ENCODE results near the gene ZC3HAV1L. TPM values are rescaled to one million over a fixed set of nuclear protein-coding genes. Genes with fewer than 3 reads are reported as not detected.
"Not testable (repeated sequence)": the region's sequence is repeated elsewhere in the genome, so short reads cannot be mapped to it uniquely, and the experiment has no call there.

The ZC3HAV1L gene
- total RNA-seq, 1 donor from 2014 or later = 19.7 TPM

GRCh38 chr7:139023076-139023475 lies 12.8 kb downstream of the ZC3HAV1L start:
- intact Hi-C loops (cut with micrococcal nuclease) = no loop called here

DNA sequence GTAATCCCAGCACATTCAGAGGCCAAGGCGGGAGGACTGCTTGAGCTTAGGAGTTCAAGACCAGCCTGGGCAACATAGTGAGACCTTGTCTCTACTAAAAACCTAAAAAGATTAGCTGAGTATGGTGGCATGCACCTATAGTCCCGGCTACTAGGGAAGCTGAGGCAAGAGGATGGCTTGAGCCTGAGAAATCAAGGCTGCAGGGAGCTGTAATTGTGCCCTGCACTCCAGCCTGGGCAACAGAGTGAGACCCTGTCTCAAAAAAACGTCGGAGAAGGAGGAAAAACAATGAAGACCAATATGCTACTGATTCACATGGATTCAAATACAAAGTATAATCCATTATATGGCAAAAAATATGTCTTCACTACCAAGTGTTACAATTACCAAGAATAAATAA lies 13.6 kb downstream of the ZC3HAV1L start:
- intact Hi-C loops (cut with micrococcal nuclease) = no loop called here

GRCh38 chr7:139018910-139019309 lies 16.9 kb downstream of the ZC3HAV1L start:
- intact Hi-C loops (cut with micrococcal nuclease) = no loop called here

GRCh38 chr7:139016931-139017511 lies 18.8 kb downstream of the ZC3HAV1L start:
- intact Hi-C loops (cut with micrococcal nuclease) = loop anchor here (1.0 kb wide), 2 partner anchors 28 to 58 kb away; no protein-coding TSS in a partner anchor

GRCh38 chr7:139011373-139011772 lies 24.5 kb downstream of the ZC3HAV1L start:
- intact Hi-C loops (cut with micrococcal nuclease) = no loop called here

DNA sequence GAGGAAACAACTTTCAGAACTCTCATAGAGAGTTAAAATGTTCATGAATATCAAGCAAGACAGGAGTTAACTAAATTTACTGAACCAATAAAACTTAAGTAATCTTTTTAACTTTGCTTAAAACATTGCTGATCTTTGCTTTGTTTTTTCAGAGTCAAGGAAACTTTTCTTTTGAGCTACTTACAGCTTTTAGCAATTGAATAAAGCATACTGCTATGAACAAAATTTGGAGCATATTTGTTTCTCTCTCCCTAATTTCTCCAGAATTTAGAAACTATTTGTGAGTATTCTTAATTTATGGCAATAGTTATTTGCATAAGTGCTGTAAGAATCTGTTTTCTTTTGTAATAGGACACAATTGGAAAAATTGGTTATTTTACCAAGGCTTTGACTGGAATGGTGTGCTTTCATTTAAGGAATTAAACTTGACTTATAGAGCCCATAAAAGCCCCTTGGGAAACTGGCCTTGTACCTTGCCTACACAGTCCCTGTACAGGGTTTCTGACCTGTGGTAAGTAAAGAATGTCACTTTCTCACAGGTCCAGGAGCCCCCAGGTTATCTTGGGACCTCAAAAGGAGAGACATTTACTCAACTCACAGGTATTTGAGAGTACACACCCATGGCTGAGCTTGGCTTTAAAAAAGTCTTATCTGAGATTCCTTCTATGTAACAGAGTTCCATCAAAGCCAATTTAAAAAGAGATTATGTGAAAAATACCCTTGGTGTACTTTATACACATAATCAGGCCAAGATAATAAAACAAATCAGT lies 31.3 kb downstream of the ZC3HAV1L start:
- intact Hi-C loops (cut with micrococcal nuclease) = no loop called here

GRCh38 chr7:138999414-138999813 lies 36.4 kb downstream of the ZC3HAV1L start:
- intact Hi-C loops (cut with micrococcal nuclease) = no loop called here

GRCh38 chr7:138992052-138992531 lies 43.8 kb downstream of the ZC3HAV1L start:
- intact Hi-C loops (cut with micrococcal nuclease) = no loop called here

GRCh38 chr7:138987686-138988085 lies 48.2 kb downstream of the ZC3HAV1L start:
- intact Hi-C loops (cut with micrococcal nuclease) = no loop called here

GRCh38 chr7:138982204-138982623 lies 53.6 kb downstream of the ZC3HAV1L start:
- intact Hi-C loops (cut with micrococcal nuclease) = loop anchor here (1.0 kb wide), 1 partner anchor 79 kb away; no protein-coding TSS in a partner anchor

GRCh38 chr7:138981332-138982203 lies 54.3 kb downstream of the ZC3HAV1L start, which contains the start of gene KIAA1549:
TSS of gene KIAA1549 (minus strand) at chr7:138981389. CDS start at chr7:138981269, 120 bp downstream.
- intact Hi-C loops (cut with micrococcal nuclease) = loop anchor here (1.0 kb wide), 1 partner anchor 78 kb away; no protein-coding TSS in a partner anchor

DNA sequence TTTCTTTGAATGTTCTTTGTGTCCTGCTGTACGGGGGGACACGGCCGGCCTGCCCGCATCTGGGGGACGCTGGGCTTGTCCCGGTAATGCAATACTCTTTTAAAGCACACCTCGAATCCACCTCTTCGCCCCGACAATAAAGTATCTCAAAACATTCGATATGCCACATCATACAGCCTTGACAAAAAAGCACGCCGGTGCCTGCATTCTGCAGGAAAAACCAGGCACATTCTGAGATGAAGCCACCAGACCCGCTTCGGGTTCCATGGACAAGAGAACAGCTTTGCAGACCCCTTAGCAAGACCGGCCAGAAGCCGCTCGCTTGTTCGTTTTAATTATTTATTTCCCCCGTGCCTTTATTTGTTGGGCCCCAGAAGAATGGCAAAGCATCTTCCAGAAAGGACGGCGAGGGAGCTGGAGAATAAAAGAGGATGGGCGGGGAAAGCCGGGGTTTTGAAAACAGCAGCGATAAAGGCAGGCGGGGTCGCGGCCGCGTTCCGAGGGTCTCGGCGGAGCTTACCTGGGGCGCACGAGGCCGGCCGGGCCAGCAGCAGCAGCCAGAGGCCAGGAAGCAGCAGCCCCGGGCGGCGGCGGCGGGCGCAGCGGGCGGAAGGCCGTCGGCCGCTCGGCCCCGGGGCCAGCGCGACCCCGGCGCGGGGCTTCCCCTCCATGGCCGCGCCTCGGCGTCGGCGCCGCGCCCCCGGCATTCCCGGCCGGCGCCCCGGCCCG lies 55.1 kb downstream of the ZC3HAV1L start:
- intact Hi-C loops (cut with micrococcal nuclease) = no loop called here

- intact Hi-C loops (cut with micrococcal nuclease) = loop anchor here (1.0 kb wide), 1 partner anchor 94 kb away; no protein-coding TSS in a partner anchor
Measured at GRCh38 chr7:138979988-138980562, 55.8 kb downstream of the ZC3HAV1L start.

GRCh38 chr7:138979226-138979979 lies 56.4 kb downstream of the ZC3HAV1L start:
- intact Hi-C loops (cut with micrococcal nuclease) = loop anchor here (1.0 kb wide), 1 partner anchor 93 kb away; no protein-coding TSS in a partner anchor

DNA sequence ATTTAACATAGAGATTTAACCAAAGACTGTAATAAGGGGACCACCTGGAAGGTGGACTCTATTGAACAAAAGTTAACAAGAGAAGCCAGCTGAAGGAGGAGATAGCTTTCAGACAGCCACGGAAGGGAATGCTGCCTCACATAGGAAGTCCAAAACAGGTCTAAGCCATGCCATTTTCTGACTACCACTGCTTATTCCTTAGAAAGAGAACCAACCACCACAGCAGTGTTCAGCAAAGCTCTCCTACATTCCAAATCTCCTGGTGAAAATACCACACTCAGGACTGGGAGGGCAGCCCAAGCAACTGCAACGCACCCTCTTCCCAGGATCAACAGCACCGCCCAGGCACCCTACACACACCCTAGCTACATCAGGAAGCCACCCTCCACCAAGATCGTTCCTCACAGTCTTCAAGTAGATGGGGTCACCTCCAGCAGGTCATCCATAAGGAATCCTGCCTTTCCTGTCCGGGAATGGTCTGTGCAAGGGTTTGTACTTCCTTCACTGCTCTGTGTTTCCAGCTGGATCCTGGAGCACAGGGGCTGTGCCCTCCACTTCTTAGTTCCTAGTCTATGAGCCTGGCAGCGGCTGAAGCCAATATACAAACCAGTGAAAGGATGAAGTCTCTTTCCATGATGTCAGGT lies 57.2 kb downstream of the ZC3HAV1L start:
- intact Hi-C loops (cut with micrococcal nuclease) = loop anchor here (1.0 kb wide), 1 partner anchor 92 kb away; no protein-coding TSS in a partner anchor

GRCh38 chr7:138976161-138976560 lies 59.7 kb downstream of the ZC3HAV1L start:
- intact Hi-C loops (cut with micrococcal nuclease) = not testable (repeated sequence)
